ENCODE data around the gene CEP72.

The CEP72 gene

DNA sequence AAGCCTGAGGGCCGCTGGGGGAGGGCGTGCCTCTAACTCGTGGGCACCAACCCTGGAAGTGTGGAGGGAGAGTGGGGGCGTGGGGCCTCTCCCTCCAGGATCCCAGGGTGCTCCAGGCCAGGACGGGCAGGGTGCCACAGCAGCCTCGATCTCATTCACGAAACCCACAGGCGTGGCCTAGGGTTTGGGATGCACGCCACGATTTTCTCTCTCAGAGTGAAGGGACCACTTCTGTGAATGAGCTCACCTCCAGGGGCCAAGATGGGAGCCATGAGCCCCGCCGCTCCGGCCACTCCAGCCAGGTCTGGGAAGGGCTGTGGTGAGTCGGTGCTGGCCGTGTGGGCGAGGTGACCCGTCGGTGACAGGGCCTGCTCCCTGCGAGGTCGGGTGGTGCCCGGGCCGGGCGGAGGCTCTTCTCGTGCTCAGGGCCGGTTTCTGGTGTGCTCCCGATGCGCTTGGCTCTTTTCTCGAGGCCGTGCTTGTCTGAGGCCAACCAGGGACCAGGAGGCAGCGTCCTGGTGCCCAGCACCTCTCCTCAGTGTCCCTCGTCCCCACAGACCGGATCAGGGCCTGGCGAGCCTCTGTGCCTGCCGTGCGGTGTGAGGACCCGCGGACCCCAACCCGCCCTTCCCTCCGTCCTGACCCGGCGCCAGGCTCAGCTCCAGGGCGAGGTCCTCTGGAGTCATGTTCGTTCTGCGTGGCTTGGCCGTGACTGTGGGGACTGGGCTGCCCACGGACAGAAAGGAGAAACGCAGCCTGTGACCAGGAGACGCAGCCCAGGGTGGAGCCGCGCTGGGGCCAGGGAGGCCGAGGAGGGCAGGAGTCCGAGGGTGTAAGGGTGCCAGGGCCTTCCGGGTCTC lies 50.0 kb downstream of the CEP72 start:
- DNase-seq = no peak

- DNase-seq = no peak
Measured at GRCh38 chr5:662751-663435, 50.8 kb downstream of the CEP72 start.

GRCh38 chr5:663436-664342 lies 51.5 kb downstream of the CEP72 start:
- no peak for DNase-seq

DNA sequence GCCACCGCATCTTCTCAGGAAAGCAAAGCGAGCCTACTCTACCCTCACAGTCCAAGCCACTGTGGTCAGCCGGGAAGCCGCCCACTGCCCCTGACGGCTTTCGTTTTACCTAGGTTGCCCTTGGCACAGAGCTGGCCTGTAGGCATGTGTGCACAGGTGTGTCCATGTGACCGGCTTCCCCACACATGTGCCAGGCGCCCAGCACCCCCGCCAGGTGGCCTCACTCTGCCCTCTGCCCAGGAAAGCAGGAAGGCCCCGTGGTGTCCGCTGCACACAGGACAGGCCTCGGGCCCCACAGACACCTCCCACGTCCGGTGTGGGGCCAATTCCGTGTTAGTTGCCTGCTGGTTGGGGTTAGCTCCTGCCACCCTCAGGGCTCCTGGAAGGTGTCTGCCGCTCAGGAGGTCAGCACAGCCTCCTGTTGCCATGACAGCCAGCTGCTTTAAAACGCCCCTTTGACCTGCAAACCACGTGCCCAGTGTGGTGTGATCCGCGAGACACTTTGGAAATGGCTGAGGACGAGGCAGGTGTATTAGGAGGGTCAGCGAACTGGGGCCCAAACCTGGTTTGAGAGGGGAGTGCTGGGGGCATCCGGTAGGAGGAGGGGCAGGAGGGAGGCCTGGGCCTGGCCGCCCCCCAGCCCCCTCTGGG lies 52.3 kb downstream of the CEP72 start:
- no peak for DNase-seq

DNA sequence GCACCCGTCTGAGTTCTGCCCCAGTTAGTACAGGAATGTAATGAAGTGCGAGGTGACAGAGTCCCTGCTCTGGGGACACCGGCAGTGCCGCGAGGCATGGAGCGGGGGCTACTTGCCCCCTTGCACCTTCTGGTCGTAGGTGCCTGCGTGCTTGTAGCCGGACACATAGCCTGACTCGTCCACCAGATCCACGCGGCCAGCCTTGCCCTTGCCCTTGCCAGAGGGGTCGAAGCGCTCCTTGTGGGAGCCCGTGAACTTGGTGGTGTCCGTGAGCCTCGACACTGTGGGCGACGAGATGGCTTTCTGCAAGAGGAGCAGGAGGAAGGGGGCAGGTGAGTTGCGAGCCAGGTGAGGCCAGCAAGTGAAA lies 52.8 kb downstream of the CEP72 start:
- DNase-seq = no peak

- DNase-seq = no peak
Measured at GRCh38 chr5:665541-665955, 53.4 kb downstream of the CEP72 start.

- DNase-seq = no peak
Measured at GRCh38 chr5:665956-666711, 54.0 kb downstream of the CEP72 start.

DNA sequence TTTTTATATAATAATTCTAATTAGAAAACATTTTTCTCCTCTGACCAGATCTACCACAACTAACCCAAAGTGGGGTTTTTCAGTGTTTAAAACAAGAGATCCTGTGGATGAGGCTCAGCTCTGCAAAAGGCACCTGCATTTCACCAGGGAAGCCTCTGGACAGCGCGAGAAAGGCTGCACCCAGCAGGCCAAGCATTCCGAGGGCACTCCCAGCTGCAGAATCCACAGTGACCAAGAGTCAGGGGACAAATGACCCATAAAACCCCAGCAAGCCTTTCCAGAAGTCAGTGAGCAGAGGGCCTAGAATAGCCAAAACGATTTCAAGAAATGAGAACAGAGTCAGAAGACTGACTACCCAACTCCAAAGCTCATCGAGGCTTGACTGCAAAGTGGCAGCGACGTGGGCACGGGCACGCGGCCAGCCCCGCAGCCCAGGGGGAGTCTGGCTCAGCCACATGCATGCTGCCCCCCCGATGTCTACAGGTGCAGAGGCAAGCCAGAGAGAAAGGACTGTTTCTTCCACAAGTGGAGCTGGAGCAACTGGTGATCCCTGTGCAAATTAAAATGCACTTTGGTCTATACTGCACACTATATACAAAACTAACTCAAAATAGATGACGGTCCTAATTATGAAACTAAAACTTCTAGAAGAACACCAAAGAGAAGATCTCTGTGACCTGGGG lies 54.8 kb downstream of the CEP72 start:
- no peak for DNase-seq

- no peak for DNase-seq
Measured at GRCh38 chr5:668283-668995, 56.3 kb downstream of the CEP72 start.

GRCh38 chr5:669111-669841 lies 57.1 kb downstream of the CEP72 start:
- no peak for DNase-seq

- no peak for DNase-seq
Measured at GRCh38 chr5:669842-670395, 57.8 kb downstream of the CEP72 start.

GRCh38 chr5:670396-671270 lies 58.5 kb downstream of the CEP72 start:
- DNase-seq = no peak

DNA sequence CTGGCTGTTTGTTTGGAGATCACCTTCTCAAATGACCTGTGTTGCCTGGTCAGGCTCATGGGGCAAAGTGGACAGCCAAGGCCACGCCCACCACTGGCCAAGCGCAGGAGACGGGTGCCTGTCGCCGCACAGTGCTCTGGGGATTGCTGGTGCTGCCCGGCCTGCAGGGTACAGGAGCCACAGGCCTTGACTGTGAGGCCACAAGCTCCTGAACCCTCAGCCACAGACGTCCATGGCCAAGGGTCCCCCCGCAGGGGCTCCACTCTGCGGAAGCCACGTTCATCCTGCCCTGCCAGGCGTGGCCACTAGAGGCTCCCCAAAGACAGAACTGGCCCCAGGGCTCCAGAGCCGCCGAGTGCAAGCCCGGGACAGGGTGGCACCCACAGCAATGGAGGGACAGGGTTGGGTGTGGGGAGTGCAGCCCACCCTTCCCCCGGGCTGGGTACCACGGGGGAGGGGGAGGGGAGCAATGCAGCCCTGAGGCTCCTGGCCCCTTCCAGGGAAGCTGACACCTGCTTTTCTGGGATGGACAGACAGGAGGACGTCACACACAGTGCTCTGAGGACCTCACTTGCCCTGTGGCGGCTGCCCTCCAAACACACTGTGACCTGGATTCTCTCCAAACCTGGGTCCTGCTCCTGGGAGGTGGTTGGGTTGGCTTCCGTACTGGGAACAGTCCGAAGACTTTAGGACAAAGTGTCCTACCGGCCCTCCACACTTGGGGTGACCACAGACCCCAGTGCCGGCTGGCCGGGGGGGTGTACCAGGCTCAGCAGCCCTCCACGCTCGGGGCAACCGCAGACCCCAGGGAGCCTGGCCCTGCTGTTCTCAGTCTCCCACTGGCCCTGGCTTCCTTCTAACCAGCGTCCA lies 59.6 kb downstream of the CEP72 start:
- peak; percentile 56 for DNase-seq

- DNase-seq = peak; percentile 94
Measured at GRCh38 chr5:672329-673160, 60.4 kb downstream of the CEP72 start.

DNA sequence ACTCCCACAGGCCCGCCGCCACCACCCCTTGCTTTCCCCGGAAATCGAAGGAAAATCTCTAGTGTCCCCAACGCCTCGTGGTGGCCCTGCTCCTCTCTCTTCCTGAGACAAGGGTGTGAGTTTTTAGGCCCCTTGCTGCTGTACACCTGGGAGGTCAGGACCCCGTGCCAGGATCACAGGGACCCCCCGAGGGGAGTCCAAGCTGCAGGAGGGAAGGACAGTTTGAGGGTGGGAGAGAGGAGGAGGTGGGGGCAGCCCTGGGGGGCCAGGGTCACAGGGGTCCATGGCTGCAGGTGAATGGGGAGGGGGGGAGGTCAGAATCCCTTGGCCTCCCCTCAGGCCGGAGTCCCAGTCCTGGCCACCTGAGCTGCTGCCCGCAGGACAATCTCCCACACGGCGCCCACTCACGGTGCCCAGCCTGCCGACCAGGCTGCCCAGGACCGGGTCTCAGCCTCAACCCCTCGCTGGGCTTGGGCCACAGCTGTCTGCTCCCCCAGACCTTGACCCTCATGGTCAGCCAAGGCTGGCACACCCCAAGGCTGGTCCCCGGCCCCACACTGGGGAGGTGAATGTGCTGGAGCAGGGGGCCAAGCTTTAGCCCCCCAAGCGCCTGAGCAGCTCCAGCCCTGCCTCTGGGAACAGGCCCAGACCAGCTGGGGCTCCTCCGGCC lies 61.2 kb downstream of the CEP72 start:
- DNase-seq = no peak

Measured in DMS153 (cell line).